Coronary artery (tissue), 2 donors: ENCODE results near the gene TEAD2.
A peak's percentile ranks its signal among the peaks of the same experiment; 100 is the strongest.
"Not testable (repeated sequence)": the region's sequence is repeated elsewhere in the genome, so short reads cannot be mapped to it uniquely, and the experiment has no call there.

Source experiments
- DNase-seq: peaks from one replicate; pipeline ENCODE4 v3.0.0-alpha.2; 2017; ENCODE audit warnings: low spot score
- H3K27ac ChIP-seq, 2 donors: fragments of 200-600 bp; sonication (generic); one replicate each; pipeline ENCODE4 v1.5.1; 2016 to 2019
- H3K4me3 ChIP-seq: fragments of 200-600 bp; sonication (generic); 2 replicates; pipeline ENCODE4 v1.5.1; 2016; ENCODE audit warnings: mild to moderate bottlenecking, moderate library complexity
- TF ChIP-seq, protein P1 (sequence below): fragments of 200-600 bp; sonication (generic); IDR thresholded peaks from one replicate; pipeline ENCODE4 v1.5.1; 2019; ENCODE audit warnings: antibody characterized with exemption

The TEAD2 gene

GRCh38 chr19:49331616-49332055, 30.6 kb downstream of the TEAD2 start:
- H3K4me3 ChIP-seq, result no peak overlapping the region
- TF ChIP-seq, protein P1, sequence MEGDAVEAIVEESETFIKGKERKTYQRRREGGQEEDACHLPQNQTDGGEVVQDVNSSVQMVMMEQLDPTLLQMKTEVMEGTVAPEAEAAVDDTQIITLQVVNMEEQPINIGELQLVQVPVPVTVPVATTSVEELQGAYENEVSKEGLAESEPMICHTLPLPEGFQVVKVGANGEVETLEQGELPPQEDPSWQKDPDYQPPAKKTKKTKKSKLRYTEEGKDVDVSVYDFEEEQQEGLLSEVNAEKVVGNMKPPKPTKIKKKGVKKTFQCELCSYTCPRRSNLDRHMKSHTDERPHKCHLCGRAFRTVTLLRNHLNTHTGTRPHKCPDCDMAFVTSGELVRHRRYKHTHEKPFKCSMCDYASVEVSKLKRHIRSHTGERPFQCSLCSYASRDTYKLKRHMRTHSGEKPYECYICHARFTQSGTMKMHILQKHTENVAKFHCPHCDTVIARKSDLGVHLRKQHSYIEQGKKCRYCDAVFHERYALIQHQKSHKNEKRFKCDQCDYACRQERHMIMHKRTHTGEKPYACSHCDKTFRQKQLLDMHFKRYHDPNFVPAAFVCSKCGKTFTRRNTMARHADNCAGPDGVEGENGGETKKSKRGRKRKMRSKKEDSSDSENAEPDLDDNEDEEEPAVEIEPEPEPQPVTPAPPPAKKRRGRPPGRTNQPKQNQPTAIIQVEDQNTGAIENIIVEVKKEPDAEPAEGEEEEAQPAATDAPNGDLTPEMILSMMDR, result no peak
- DNase-seq, result peak; percentile 57
- H3K27ac ChIP-seq, result no peak overlapping the region

GRCh38 chr19:49331187-49331586, 31.0 kb downstream of the TEAD2 start:
- H3K4me3 ChIP-seq, H3K27ac ChIP-seq: not testable (repeated sequence)
- peak; percentile 12 for DNase-seq

- DNase-seq, result no peak
- no peak overlapping the region for H3K27ac ChIP-seq
- TF ChIP-seq, protein P1, result no peak
These were observed 33.5 kb downstream of the TEAD2 start for GRCh38 chr19:49328741-49329140.

DNA sequence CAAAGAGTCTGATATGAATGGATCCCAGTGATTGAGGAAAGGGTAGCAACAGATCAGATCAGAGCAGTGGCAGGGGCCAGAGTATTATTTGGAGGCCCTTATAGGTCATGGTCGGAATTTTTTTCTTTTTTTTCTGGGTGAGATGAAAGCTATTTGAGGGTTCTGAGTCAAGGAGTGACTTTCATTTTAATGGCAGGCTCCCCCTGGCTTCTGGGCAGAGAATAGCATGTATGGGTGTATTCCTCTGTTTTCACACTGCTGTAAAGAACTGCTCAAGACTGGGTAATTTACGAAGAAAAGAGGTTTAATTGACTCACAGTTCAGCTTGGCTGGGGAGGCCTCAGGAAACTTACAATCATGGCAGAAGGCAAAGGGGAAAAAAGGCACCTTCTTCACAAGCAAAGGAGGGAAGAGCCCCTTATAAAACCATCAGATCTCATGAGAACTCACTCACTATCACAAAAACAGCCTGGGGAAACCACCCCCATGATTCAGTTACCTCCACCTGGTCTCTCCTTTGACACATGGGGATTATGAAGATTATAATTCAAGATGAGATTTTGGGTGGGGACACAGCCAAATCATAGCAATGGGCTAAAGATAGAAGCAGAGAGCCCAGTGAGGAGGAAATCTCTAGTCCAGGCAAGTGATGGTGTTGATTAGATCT, 34.2 kb downstream of the TEAD2 start:
- TF ChIP-seq, protein P1, result peak; percentile 27
- Histone ChIP-seq H3K27ac (no peak overlapping the region), H3K4me3 (no peak overlapping the region)
- peak; percentile 7 for DNase-seq

More at GRCh38 chr19:49328741-49329140, 33.5 kb downstream of the TEAD2 start:
- no peak overlapping the region for H3K4me3 ChIP-seq

- DNase-seq, result peak; percentile 4
- Histone ChIP-seq H3K27ac (no peak overlapping the region), H3K4me3 (no peak overlapping the region)
- TF ChIP-seq, protein P1, result no peak
These were observed 36.0 kb downstream of the TEAD2 start for GRCh38 chr19:49326165-49326704.

DNA sequence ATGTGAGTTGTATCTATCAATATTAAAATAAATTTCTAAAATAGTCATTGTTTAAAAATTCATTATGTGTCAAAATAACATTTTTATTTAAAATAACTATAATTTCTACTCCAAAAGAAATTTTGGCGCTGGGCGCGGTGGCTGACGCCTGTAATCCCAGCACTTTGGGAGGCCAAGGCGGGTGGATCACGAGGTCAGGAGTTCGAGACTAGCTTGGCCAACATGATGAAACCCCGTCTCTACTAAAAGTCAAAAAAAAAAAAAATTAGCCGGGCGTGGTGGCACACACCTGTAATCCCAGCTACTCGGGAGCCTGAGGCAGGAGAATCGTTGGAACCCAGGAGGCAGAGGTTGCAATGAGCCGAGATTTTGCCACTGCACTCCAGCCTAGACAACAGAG, 36.5 kb downstream of the TEAD2 start:
- not testable (repeated sequence) for DNase-seq, H3K4me3 ChIP-seq, H3K27ac ChIP-seq

- H3K4me3 ChIP-seq, result no peak within 1 kb of the TSS
- no peak within 1 kb of the TSS for H3K27ac ChIP-seq
- peak; percentile 59 for DNase-seq
- TF ChIP-seq, protein P1, result no peak
These were observed 37.2 kb downstream of the TEAD2 start, which contains the start of gene SLC6A16 for GRCh38 chr19:49324801-49325576. Gene SLC6A16, minus strand, starts transcription at chr19:49325191. Its CDS starts 13,844 bp downstream, at chr19:49311347.
